Neural progenitor cell (in vitro differentiated cells): ENCODE results near the gene CHD1.

ENCODE experiments used
- EZH2 ChIP-seq: fragments of 200-600 bp; sonication (generic); IDR thresholded peaks from 2 replicates; pipeline ENCODE4 v1.6.1; 2017; ENCODE audit warnings: antibody characterized with exemption, mild to moderate bottlenecking, moderate library complexity
- TF ChIP-seq, protein P1 (sequence below): fragments of 200-600 bp; sonication (generic); IDR thresholded peaks from 2 replicates; pipeline ENCODE4 v1.5.1; 2017; ENCODE audit warnings: antibody characterized with exemption, mild to moderate bottlenecking

GRCh38 chr5:98927989-98928872 lies 576 bp downstream of the CHD1 start:
- TF ChIP-seq, protein P1, sequence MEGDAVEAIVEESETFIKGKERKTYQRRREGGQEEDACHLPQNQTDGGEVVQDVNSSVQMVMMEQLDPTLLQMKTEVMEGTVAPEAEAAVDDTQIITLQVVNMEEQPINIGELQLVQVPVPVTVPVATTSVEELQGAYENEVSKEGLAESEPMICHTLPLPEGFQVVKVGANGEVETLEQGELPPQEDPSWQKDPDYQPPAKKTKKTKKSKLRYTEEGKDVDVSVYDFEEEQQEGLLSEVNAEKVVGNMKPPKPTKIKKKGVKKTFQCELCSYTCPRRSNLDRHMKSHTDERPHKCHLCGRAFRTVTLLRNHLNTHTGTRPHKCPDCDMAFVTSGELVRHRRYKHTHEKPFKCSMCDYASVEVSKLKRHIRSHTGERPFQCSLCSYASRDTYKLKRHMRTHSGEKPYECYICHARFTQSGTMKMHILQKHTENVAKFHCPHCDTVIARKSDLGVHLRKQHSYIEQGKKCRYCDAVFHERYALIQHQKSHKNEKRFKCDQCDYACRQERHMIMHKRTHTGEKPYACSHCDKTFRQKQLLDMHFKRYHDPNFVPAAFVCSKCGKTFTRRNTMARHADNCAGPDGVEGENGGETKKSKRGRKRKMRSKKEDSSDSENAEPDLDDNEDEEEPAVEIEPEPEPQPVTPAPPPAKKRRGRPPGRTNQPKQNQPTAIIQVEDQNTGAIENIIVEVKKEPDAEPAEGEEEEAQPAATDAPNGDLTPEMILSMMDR, result no peak
- TF ChIP-seq EZH2, result no peak
